HCT116 (cell line): ENCODE data around the gene TRMT1. TPM values are rescaled to one million over a fixed set of nuclear protein-coding genes. Genes with fewer than 3 reads are reported as not detected.

Experiments used
- ATAC-seq: fragments of 200-7000 bp; cut with Tn5 transposase; 2 replicates; pipeline ENCODE4 v1.9.1; 2020; ENCODE audit warnings: mild to moderate bottlenecking, moderate library complexity
- BruUV-seq: library from RNA; stranded (reverse); fragments of 400-500 nt; replicated peaks from 2 replicates; lab custom pipeline; 2021; lab: Mats Ljungman, UMichigan
- CTCF ChIA-PET: fragments of 300-600 bp; sonication (Branson Sonifier 250); formaldehyde crosslinking; loops from one replicate; lab custom pipeline; 2021; ENCODE audit warnings: antibody characterized with exemption; lab: Charles Lee
- POLR2A ChIA-PET: fragments of 300-600, 350-600 bp; sonication (Branson Sonifier 250); formaldehyde crosslinking; loops from one replicate; lab custom pipeline; 2021; ENCODE audit warnings: antibody characterized with exemption; lab: Charles Lee
- RAD21 ChIA-PET, 2 experiments: fragments of 300-600 bp; sonication (Branson Sonifier 250); formaldehyde crosslinking; loops; one replicate each; lab custom pipeline; 2023; ENCODE audit warnings: low total read pairs in 2 of 2; ENCODE audit not compliant: uncharacterized antibody in 2 of 2, unreplicated experiment in 2 of 2, low non-redundant PET in 1 of 2; lab: Charles Lee
- DNase-seq: peaks from one replicate; pipeline ENCODE4 v3.0.0-alpha.2; 2010; ENCODE audit warnings: low read depth, low spot score
- H2AFZ ChIP-seq: fragments of 200-600 bp; shearing (Covaris generic), sonication (generic); 2 replicates; pipeline ENCODE4 v1.6.1; 2017; ENCODE audit warnings: low read depth, mixed run types, mixed read lengths, antibody characterized with exemption, low read length; ENCODE audit not compliant: poor library complexity, severe bottlenecking
- H3K27ac ChIP-seq: 2 replicates; pipeline ENCODE4 v1.5.1; 2012; ENCODE audit warnings: low read depth, low read length
- H3K27me3 ChIP-seq: fragments of 200-600 bp; sonication (generic); 2 replicates; pipeline ENCODE4 v1.6.1; 2016; ENCODE audit warnings: mixed run types, low read length, mixed read lengths; ENCODE audit not compliant: insufficient read depth
- H3K36me3 ChIP-seq, 2 experiments: fragments of 200-500 bp in 1 of 2; fragments of 200-600 bp in 1 of 2; sonication (Bioruptor generic) in 1 of 2; sonication (generic) in 1 of 2; 2 replicates each; pipeline versions ENCODE4 v1.5.1 to v1.6.1; 2014 to 2016; ENCODE audit warnings: low read length in 2 of 2, inconsistent platforms in 1 of 2, mixed read lengths in 1 of 2, mixed run types in 1 of 2; ENCODE audit not compliant: insufficient read depth in 2 of 2, control insufficient read depth in 1 of 2
- H3K4me1 ChIP-seq, 2 experiments: fragments of 200-600 bp in 1 of 2; sonication (generic) in 1 of 2; 2 replicates each; pipeline versions ENCODE4 v1.5.1 to v1.6.1; 2012 to 2017; ENCODE audit warnings: low read length in 2 of 2, inconsistent platforms in 1 of 2, mild to moderate bottlenecking in 1 of 2, mixed read lengths in 1 of 2, mixed run types in 1 of 2, moderate library complexity in 1 of 2; ENCODE audit not compliant: insufficient read depth in 2 of 2, control insufficient read depth in 1 of 2
- H3K4me2 ChIP-seq: fragments of 200-600 bp; sonication (generic); 2 replicates; pipeline ENCODE4 v1.6.1; 2017; ENCODE audit warnings: mixed run types, low read length, mixed read lengths
- H3K4me3 ChIP-seq, 2 experiments: fragments of 200-600 bp in 1 of 2; sonication (generic) in 1 of 2; replicated peaks in 1 of 2; 2 replicates each; pipeline ENCODE4 v1.5.1; 2011 to 2016; ENCODE audit warnings: low read length in 2 of 2, control low read depth in 1 of 2, low read depth in 1 of 2, mild to moderate bottlenecking in 1 of 2, mixed read lengths in 1 of 2, mixed run types in 1 of 2
- H3K79me2 ChIP-seq: fragments of 200-600 bp; sonication (generic); 2 replicates; pipeline ENCODE4 v1.6.1; 2017; ENCODE audit warnings: mild to moderate bottlenecking, mixed run types, low read length, moderate library complexity, mixed read lengths; ENCODE audit not compliant: insufficient read depth
- H3K9ac ChIP-seq: fragments of 200-600 bp; sonication (generic); 2 replicates; pipeline ENCODE4 v1.6.1; 2016; ENCODE audit warnings: low read length, mixed read lengths
- H3K9me2 ChIP-seq: fragments of 200-600 bp; sonication (generic), shearing (Covaris generic); 2 replicates; pipeline ENCODE4 v1.6.1; 2017; ENCODE audit warnings: mixed run types, mild to moderate bottlenecking, moderate library complexity; ENCODE audit not compliant: insufficient read depth
- H3K9me3 ChIP-seq, 2 experiments: fragments of 200-500 bp in 1 of 2; fragments of 200-600 bp in 1 of 2; sonication (Bioruptor generic) in 1 of 2; sonication (generic) in 1 of 2; 2 replicates each; pipeline ENCODE4 v1.6.1; 2014 to 2017; ENCODE audit warnings: low read length in 2 of 2, mixed read lengths in 2 of 2, inconsistent platforms in 1 of 2, low read depth in 1 of 2, mild to moderate bottlenecking in 1 of 2, mixed run types in 1 of 2, moderate library complexity in 1 of 2; ENCODE audit not compliant: control insufficient read depth in 1 of 2, insufficient read depth in 1 of 2
- H4K20me1 ChIP-seq: fragments of 200-600 bp; sonication (generic), shearing (Covaris generic); 2 replicates; pipeline ENCODE4 v1.6.1; 2017; ENCODE audit warnings: mixed run types, mild to moderate bottlenecking, moderate library complexity; ENCODE audit not compliant: insufficient read depth
- CTCF ChIP-seq, 3 experiments: fragments of 200-600 bp in 1 of 3; sonication (generic) in 1 of 3; IDR thresholded peaks in 2 of 3; conservative IDR thresholded peaks in 1 of 3; 2 replicates each; pipeline ENCODE4 v1.5.1; 2012 to 2017; ENCODE audit warnings: low read depth in 2 of 3, low read length in 2 of 3, antibody characterized with exemption in 1 of 3, borderline replicate concordance in 1 of 3, control low read depth in 1 of 3, mild to moderate bottlenecking in 1 of 3, mixed read lengths in 1 of 3, mixed run types in 1 of 3, moderate library complexity in 1 of 3; ENCODE audit not compliant: insufficient read depth in 1 of 3
- EZH2phosphoT487 ChIP-seq: fragments of 200-600 bp; IDR thresholded peaks from 2 replicates; pipeline ENCODE4 v1.6.1; 2018; ENCODE audit warnings: antibody characterized with exemption, borderline replicate concordance
- ZFX ChIP-seq: fragments of 450-650 bp; IDR thresholded peaks from 2 replicates; pipeline ENCODE4 v1.6.1; 2017
- intact Hi-C: fragments of 100-400 bp; cut with micrococcal nuclease; formaldehyde crosslinking; loops from 2 replicates; pipeline ENCODE4 v1.10.0; 2022
- total RNA-seq: library from RNA; stranded (reverse); gene quantifications from one replicate; pipeline ENCODE4 v1.2.1, GENCODE V29; 2021; ENCODE audit not compliant: unreplicated experiment

The TRMT1 gene
- total RNA-seq, 1 experiment from 2014 or later: 84.4 TPM

- Histone ChIP-seq H4K20me1 (no peaks in the 10 kb centered on the region), H3K36me3 (peaks cover 0 to 1% of the 10 kb centered on the region in 2 experiments; a peak in 1 of 4 replicates), H3K27ac (peak overlapping the region; percentile 16; the same call in 1 of the 2 replicates), H3K27me3 (no peaks in the 10 kb centered on the region), H3K4me2 (peak overlapping the region; percentile 56), H3K9me2 (no peaks in the 10 kb centered on the region), H3K4me1 (peaks cover 3 to 38% of the 10 kb centered on the region in 2 experiments; a peak in 3 of 4 replicates), H3K9me3 (no peaks in the 10 kb centered on the region), H2AFZ (no peak overlapping the region), H3K79me2 (no peaks in the 10 kb centered on the region), H3K4me3 (peak overlapping the region; percentile 28 to 45), H3K9ac (peak overlapping the region; percentile 44)
- intact Hi-C loops: no loop called here
- DNase-seq: no peak
- TSS peak; percentile 39 for BruUV-seq
- RAD21 ChIA-PET: no interaction called here
- POLR2A ChIA-PET: no interaction called here
- peak; percentile 33; the same call in 1 of the 2 replicates for ATAC-seq
- CTCF ChIA-PET: no interaction called here
- TF ChIP-seq EZH2phosphoT487 (no peak), ZFX (0 out of 2 replicates have a peak, but pooled peaks have one; percentile 45)
Observed at GRCh38 chr19:13102416-13102665, 14.2 kb downstream of the TRMT1 start.

DNA sequence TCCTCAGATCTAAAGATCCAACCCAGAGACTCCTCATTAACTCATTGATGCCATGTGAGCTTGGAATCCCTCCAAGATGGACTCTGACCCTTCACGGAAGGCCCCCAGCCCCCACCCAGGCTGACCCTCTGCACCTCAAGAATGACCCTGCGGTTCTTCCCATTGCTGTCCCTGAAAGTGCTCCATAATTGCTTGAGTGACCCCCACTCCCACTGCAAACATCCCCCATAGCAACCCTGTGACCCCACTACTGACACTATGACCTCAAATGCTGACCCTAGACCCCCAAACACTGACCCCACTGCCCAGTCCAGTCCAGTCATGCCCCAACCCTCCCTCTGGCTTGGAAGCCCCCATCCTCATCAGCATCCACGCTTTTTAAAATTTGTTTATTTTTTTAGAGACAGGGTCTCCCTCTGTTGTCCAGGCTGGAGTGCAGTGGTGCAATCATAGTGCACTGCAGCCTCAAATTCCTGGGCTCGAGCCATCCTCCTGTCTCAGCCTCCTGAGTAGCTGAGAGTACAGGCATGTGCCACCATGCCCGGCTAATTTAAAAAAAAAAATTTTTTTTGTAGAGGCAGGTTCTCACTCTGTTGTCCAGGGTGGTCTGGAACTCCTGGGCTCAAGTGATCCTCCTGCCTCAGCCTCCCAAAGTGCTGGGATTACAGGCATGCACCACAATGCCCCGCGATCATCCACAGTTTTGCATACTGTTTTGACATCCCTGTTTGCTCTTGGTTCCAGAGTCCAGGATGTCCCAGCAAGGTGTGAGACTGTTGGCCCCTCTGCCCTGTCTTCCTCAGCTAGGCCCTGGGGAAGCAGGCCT, 14.7 kb downstream of the TRMT1 start:
- Histone ChIP-seq H3K4me2 (peak overlapping the region; percentile 56), H2AFZ (no peak overlapping the region), H3K79me2 (no peaks in the 10 kb centered on the region), H3K9me2 (no peaks in the 10 kb centered on the region), H3K9ac (peak overlapping the region; percentile 44), H3K27me3 (no peaks in the 10 kb centered on the region), H3K36me3 (no peaks in the 10 kb centered on the region), H3K27ac (peak overlapping the region; percentile 16; the same call in 1 of the 2 replicates), H3K9me3 (no peaks in the 10 kb centered on the region), H3K4me3 (peak overlapping the region; percentile 28 to 45), H4K20me1 (no peaks in the 10 kb centered on the region), H3K4me1 (peaks cover 3 to 39% of the 10 kb centered on the region in 2 experiments; a peak in 3 of 4 replicates)
- ChIA-PET RAD21 (interaction anchor here in 1 of 2 experiments (0.8 kb wide), 1 partner anchor 124 kb away, joined by 4 read pairs; no protein-coding TSS in a partner anchor), CTCF (interaction anchor here (0.5 to 1.0 kb wide), 10 partner anchors 16 to 233 kb away, joined by 3 to 13 read pairs (median 4); partner anchors contain the start of gene NACC1), POLR2A (interaction anchor here (1.0 kb wide), 1 partner anchor 51 kb away, joined by 4 read pairs; no protein-coding TSS in a partner anchor)
- DNase-seq (no peak), ATAC-seq (no peak)
- intact Hi-C loops: loop anchor here (1.0 kb wide), 1 partner anchor 160 kb away; no protein-coding TSS in a partner anchor
- BruUV-seq: no TSS peak
- TF ChIP-seq CTCF (IDR thresholded peaks at IDR 0.05 in 2 of 3, conservative IDR thresholded peaks at IDR 0.05 in 1 of 3; ENCODE audit: borderline replicate concordance in 1 of 3, insufficient read depth in 1 of 3, low read depth in 2 of 3, low read length in 2 of 3) (0 out of 6 replicates have a peak, but pooled peaks of 1 of the 3 experiments have one; percentile 1), ZFX (no peak)
